Uterus (tissue), 2 donors: ENCODE measurements around the gene SIAE.

Experiments used
- POLR2A ChIP-seq, 2 donors: fragments of 450-650 bp; IDR thresholded peaks; one replicate each; pipeline ENCODE4 v1.6.1; 2016; ENCODE audit warnings: antibody characterized with exemption in 2 of 2, mild to moderate bottlenecking in 1 of 2, moderate library complexity in 1 of 2
- TF ChIP-seq, protein P1 (sequence below), 4 experiments: fragments of 200-600 bp in 2 of 4; fragments of 450-650 bp in 2 of 4; sonication (generic) in 2 of 4; IDR thresholded peaks; one replicate each; pipeline ENCODE4 v1.5.1; 2016 to 2019; ENCODE audit warnings: antibody characterized with exemption in 4 of 4, mild to moderate bottlenecking in 2 of 4, moderate library complexity in 1 of 4

DNA sequence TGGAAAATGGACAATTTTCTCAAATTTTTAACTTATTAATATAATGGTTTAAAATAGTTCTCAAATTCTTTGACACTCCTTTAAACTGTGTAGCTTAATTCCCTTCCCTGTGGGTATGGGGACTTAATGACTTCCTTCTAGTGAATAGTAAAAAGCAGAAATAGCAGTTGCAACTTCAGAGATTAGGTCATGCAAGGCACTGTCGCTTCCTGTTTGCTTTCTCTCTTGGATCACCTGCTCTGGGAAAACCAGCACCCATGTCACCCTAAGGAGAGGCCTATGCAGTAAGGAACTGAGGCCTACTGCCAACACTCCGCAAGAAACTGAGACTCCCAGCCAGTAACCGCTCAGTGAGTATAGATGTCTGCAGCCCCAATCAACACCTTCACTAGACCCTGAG is 67.8 kb downstream of the SIAE start:
- TF ChIP-seq POLR2A (IDR thresholded peaks at IDR 0.05), result no peak
- TF ChIP-seq, protein P1, sequence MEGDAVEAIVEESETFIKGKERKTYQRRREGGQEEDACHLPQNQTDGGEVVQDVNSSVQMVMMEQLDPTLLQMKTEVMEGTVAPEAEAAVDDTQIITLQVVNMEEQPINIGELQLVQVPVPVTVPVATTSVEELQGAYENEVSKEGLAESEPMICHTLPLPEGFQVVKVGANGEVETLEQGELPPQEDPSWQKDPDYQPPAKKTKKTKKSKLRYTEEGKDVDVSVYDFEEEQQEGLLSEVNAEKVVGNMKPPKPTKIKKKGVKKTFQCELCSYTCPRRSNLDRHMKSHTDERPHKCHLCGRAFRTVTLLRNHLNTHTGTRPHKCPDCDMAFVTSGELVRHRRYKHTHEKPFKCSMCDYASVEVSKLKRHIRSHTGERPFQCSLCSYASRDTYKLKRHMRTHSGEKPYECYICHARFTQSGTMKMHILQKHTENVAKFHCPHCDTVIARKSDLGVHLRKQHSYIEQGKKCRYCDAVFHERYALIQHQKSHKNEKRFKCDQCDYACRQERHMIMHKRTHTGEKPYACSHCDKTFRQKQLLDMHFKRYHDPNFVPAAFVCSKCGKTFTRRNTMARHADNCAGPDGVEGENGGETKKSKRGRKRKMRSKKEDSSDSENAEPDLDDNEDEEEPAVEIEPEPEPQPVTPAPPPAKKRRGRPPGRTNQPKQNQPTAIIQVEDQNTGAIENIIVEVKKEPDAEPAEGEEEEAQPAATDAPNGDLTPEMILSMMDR (IDR thresholded peaks at IDR 0.05), result no peak
